DOHH2 (cell line): Measurements from ENCODE around the gene SPINK6.

Experiments
- CTCF ChIP-seq: fragments of 200-600 bp; sonication (generic); IDR thresholded peaks from one replicate; pipeline ENCODE4 v1.5.1; 2014; ENCODE audit warnings: antibody characterized with exemption, mild to moderate bottlenecking, low read depth, low read length; ENCODE audit not compliant: poor library complexity, severe bottlenecking
- EZH2phosphoT487 ChIP-seq: fragments of 200-600 bp; sonication (generic); IDR thresholded peaks from 2 replicates; pipeline ENCODE4 v1.6.1; 2017; ENCODE audit warnings: borderline replicate concordance, mild to moderate bottlenecking, antibody characterized with exemption, low read length, moderate library complexity, mixed read lengths

- TF ChIP-seq CTCF: no peak
- TF ChIP-seq EZH2phosphoT487: no peak
Measured at GRCh38 chr5:148259288-148259687, 56.4 kb downstream of the SPINK6 start.
